T-cell (primary cell): ENCODE results near the gene JMJD6. TPM values are rescaled to one million over a fixed set of nuclear protein-coding genes. Genes with fewer than 3 reads are reported as not detected.
A peak's percentile ranks its signal among the peaks of the same experiment; 100 is the strongest.

Experiments used
- ATAC-seq, 4 experiments: fragments of 200-7000 bp in 3 of 4; fragments of 150-1000 bp in 1 of 4; cut with Tn5 transposase; replicated peaks in 1 of 4; 1 replicate in 3 of 4; 2 replicates in 1 of 4; pipeline ENCODE4 v1.10.0; 2021; ENCODE audit warnings: moderate library complexity in 3 of 4, mild to moderate bottlenecking in 2 of 4, moderate number of reproducible peaks in 1 of 4
- CTCF ChIA-PET, 2 donors: fragments of 300-600 bp; sonication (Branson Sonifier 250); formaldehyde crosslinking; loops; one replicate each; lab custom pipeline; 2022; ENCODE audit warnings: antibody characterized with exemption in 2 of 2; lab: Charles Lee
- POLR2A ChIA-PET, 2 donors: fragments of 300-600 bp; sonication (Branson Sonifier 250); formaldehyde crosslinking; loops; one replicate each; lab custom pipeline; 2022; ENCODE audit warnings: antibody characterized with exemption in 2 of 2; lab: Charles Lee
- DNase-seq, 35 experiments: peaks; one replicate each; pipeline versions ENCODE4 v3.0.0 to v3.0.0-alpha.2; 2013 to 2023
- H3K27ac ChIP-seq: one replicate; pipeline ENCODE4 v1.5.1; 2013; ENCODE audit warnings: low read length
- H3K27me3 ChIP-seq, 2 experiments: replicated peaks in 1 of 2; 1 replicate in 1 of 2; 2 replicates in 1 of 2; pipeline versions ENCODE4 v1.6.1 to v1.7.0; 2013; ENCODE audit warnings: low read length in 1 of 2, mixed read lengths in 1 of 2; ENCODE audit not compliant: control insufficient read depth in 2 of 2, insufficient read depth in 2 of 2; ENCODE audit errors: extremely low read depth in 1 of 2
- H3K36me3 ChIP-seq, 2 donors: 1 replicate in 1 of 2; 2 replicates in 1 of 2; pipeline versions ENCODE4 v1.6.1 to v1.7.0; 2013; ENCODE audit warnings: low read length in 1 of 2; ENCODE audit not compliant: control insufficient read depth in 2 of 2, insufficient read depth in 1 of 2; ENCODE audit errors: extremely low read depth in 1 of 2
- H3K4me1 ChIP-seq, 2 experiments: 1 replicate in 1 of 2; 2 replicates in 1 of 2; pipeline versions ENCODE4 v1.6.1 to v1.7.0; 2013; ENCODE audit warnings: low read length in 2 of 2, mixed read lengths in 1 of 2; ENCODE audit not compliant: insufficient read depth in 2 of 2, control insufficient read depth in 1 of 2; ENCODE audit errors: extremely low read depth in 1 of 2
- H3K4me3 ChIP-seq, 2 donors: 1 replicate in 1 of 2; 2 replicates in 1 of 2; pipeline versions ENCODE4 v1.5.1 to v1.7.0; 2013; ENCODE audit warnings: mild to moderate bottlenecking in 2 of 2, low read length in 1 of 2, moderate library complexity in 1 of 2; ENCODE audit not compliant: control insufficient read depth in 1 of 2; ENCODE audit errors: extremely low read depth in 1 of 2
- H3K9me3 ChIP-seq: 2 replicates; pipeline ENCODE4 v1.7.0; 2013
- H3K27ac Mint-ChIP-seq, 2 donors: one replicate each; pipeline ENCODE4 v1.8.0; 2020 to 2021; ENCODE audit warnings: mild to moderate bottlenecking in 2 of 2, mixed read lengths in 2 of 2
- H3K27me3 Mint-ChIP-seq, 2 donors: one replicate each; pipeline ENCODE4 v1.8.0; 2021 to 2022; ENCODE audit warnings: mixed read lengths in 2 of 2
- H3K36me3 Mint-ChIP-seq: one replicate; pipeline ENCODE4 v1.8.0; 2021; ENCODE audit warnings: mixed read lengths
- H3K4me1 Mint-ChIP-seq, 3 donors: one replicate each; pipeline ENCODE4 v1.8.0; 2020 to 2022; ENCODE audit warnings: mixed read lengths in 3 of 3, mild to moderate bottlenecking in 1 of 3
- H3K4me3 Mint-ChIP-seq, 3 donors: one replicate each; pipeline ENCODE4 v1.8.0; 2020 to 2022; ENCODE audit warnings: mild to moderate bottlenecking in 3 of 3, mixed read lengths in 3 of 3, moderate library complexity in 3 of 3
- H3K9me3 Mint-ChIP-seq, 3 donors: one replicate each; pipeline ENCODE4 v1.8.0; 2020 to 2022; ENCODE audit warnings: mixed read lengths in 3 of 3
- WGBS: methylation state at CpG from one replicate; pipeline ENCODE4 v1.1.5; 2013; ENCODE audit warnings: missing lambda C conversion rate; ENCODE audit not compliant: insufficient coverage; 5-methylcytosine and 5-hydroxymethylcytosine counted together
- total RNA-seq, 35 experiments: library from RNA in 6 of 35; stranded (reverse) in 6 of 35; fragments of 120-200 nt in 1 of 35; gene quantifications; one replicate each; pipeline versions ENCODE4 v1.2.1 to v1.2.4 and lab custom pipeline; 2013 to 2026

The JMJD6 gene
- total RNA-seq, 5 donors from 2014 or later (not counting 1 experiment from before 2014, with no cell fraction given) = 48.7 to 155 (median 56.6) TPM

DNA sequence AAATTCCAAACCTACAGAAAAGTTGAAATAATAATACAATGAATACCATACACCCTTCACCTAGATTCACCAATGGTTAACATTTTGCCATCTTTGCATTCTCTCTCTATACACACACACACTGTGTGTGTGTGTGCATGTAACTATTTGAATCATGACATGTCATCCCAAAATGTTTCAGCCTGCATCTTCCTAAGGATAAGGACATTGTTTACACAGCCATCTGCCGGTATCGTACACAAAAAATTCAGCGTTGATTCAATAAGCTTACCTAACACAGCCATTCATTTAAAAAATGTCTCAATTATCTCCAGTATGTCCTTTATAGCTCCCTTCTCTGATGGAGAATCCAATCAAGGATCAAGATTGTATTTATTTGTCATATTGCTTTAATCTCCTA is 19.6 kb downstream of the JMJD6 start:
- H3K27me3 Mint-ChIP-seq = no peaks in the 10 kb centered on the region
- POLR2A ChIA-PET = no interaction called here
- no peaks in the 10 kb centered on the region for H3K9me3 Mint-ChIP-seq
- no peaks in the 10 kb centered on the region for H3K9me3 ChIP-seq
- H3K36me3 ChIP-seq = no peaks in the 10 kb centered on the region
- peaks cover 0 to 9% of the 10 kb centered on the region in 2 experiments for H3K27me3 ChIP-seq
- WGBS = no CpG with 5 or more reads among the region's 3 CpGs
- CTCF ChIA-PET = no interaction called here
- H3K4me1 ChIP-seq = peaks cover 0 to 22% of the 10 kb centered on the region in 2 experiments
- no peak overlapping the region for H3K27ac ChIP-seq
- H3K27ac Mint-ChIP-seq = peak overlapping the region in 1 of 2 donors; percentile 34
- peaks cover 0 to 19% (median 15%) of the 10 kb centered on the region in 3 donors for H3K4me1 Mint-ChIP-seq
- H3K4me3 Mint-ChIP-seq = no peak overlapping the region
- DNase-seq (no peak), ATAC-seq (no peak)
- H3K36me3 Mint-ChIP-seq = no peaks in the 10 kb centered on the region
- no peak overlapping the region for H3K4me3 ChIP-seq

DNA sequence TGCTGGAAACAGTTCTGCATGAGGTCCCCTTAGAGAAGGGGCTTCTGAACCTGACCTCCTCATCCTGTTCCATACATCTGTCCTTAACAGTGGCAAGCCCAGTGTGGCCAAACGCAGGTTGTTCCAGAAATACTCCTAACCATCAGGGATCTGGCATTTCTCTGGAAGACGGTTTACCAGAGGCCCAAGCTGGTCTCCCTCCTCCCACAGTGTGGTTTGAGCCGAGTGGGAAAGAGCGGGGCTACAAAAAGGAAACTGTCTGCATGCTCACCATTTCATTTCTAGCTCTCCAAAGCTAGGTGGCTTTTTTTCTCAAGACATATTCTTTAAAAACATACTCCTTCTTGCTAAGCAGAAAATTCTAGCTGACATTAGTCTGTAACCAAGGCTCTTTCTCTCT is 21.6 kb downstream of the JMJD6 start:
- Histone ChIP-seq H3K4me3 (no peak overlapping the region), H3K27me3 (peaks cover 0 to 4% of the 10 kb centered on the region in 2 experiments), H3K27ac (no peak overlapping the region), H3K36me3 (no peaks in the 10 kb centered on the region), H3K9me3 (no peaks in the 10 kb centered on the region), H3K4me1 (peaks cover 0 to 19% of the 10 kb centered on the region in 2 experiments)
- Mint-ChIP-seq H3K4me1 (peaks cover 0 to 11% (median 7%) of the 10 kb centered on the region in 3 donors), H3K9me3 (no peaks in the 10 kb centered on the region), H3K27ac (no peak overlapping the region), H3K36me3 (no peaks in the 10 kb centered on the region), H3K27me3 (no peaks in the 10 kb centered on the region), H3K4me3 (no peak overlapping the region)
- POLR2A ChIA-PET = interaction anchor here (0.6 to 0.7 kb wide), 2 partner anchors 11 to 814 kb away, joined by 4 to 8 read pairs; no protein-coding TSS in a partner anchor
- ATAC-seq = no peak
- no CpG with 5 or more reads among the region's 4 CpGs for WGBS
- no peak for DNase-seq
- CTCF ChIA-PET = interaction anchor here in 1 of 2 donors (0.6 kb wide), 2 partner anchors 10 to 187 kb away, joined by 4 to 8 read pairs; no protein-coding TSS in a partner anchor

DNA sequence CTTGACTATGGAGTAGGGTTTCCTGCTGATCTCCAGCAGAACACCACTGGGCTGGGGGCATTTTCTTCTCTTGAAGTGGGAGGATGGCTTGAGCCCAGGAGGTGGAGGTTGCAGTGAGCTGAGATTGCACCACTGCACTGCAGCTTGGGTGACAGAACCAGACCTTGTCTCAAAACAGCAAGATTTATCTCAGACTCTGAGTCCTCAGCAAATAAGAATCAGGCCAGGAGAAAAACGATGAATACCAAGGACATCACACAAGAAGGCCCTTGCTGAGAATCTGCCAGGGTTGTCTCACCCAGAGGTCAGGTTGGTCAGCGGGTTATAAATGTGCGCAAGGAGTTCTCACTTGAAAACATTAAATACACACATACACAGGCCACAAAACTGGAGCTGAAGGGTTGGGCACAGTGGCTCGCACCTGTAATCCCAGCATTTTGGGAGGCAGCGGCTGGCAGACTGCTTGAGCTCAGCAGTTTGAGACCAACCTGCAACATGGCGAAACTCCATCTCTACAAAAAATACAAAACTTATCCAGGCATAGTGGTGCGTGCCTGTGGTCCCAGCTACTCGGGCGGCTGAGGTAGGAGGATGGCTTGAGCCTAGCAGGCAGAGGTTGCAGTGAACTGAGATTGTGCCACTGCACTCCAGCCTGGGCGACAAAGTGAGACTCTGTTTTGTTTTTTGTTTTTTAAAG is 23.3 kb downstream of the JMJD6 start:
- Histone ChIP-seq H3K9me3 (no peaks in the 10 kb centered on the region), H3K27ac (no peak overlapping the region), H3K4me1 (peaks cover 0 to 19% of the 10 kb centered on the region in 2 experiments), H3K4me3 (no peak overlapping the region), H3K27me3 (peaks cover 0 to under 1% of the 10 kb centered on the region in 2 experiments), H3K36me3 (no peaks in the 10 kb centered on the region)
- ATAC-seq = no peak
- Mint-ChIP-seq H3K27ac (no peak overlapping the region), H3K27me3 (no peaks in the 10 kb centered on the region), H3K4me1 (peaks cover 0 to 6% (median 0%) of the 10 kb centered on the region in 3 donors), H3K9me3 (no peaks in the 10 kb centered on the region), H3K4me3 (no peak overlapping the region), H3K36me3 (no peaks in the 10 kb centered on the region)
- ChIA-PET POLR2A (no interaction called here), CTCF (interaction anchor here in 1 of 2 donors (0.7 kb wide), 1 partner anchor 96 kb away, joined by 3 read pairs; no protein-coding TSS in a partner anchor)
- 100% methylated on average over 5 of the region's 10 CpGs for WGBS
- DNase-seq = no peak

DNA sequence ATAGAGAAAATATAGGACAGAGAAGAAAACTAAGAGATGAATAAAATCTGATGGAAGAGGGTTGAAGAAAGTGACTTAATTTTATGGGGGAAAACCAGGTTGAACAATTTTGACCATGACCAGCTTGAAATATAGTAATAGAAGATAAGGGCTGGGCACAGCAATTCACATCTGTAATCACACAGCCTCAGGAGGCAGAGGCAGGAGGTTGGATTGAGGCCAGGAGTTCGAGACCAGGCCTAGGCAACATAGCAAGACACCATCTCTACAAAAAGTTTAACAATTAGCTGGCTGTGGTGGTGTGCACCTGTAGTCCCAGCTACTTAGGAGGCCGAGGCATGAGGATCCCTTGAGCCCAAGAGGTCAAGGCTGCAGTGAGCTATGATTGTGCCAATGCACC is 24.3 kb downstream of the JMJD6 start:
- Mint-ChIP-seq H3K9me3 (no peaks in the 10 kb centered on the region), H3K4me3 (no peak overlapping the region), H3K4me1 (peaks cover 0 to 6% (median 0%) of the 10 kb centered on the region in 3 donors), H3K27ac (no peak overlapping the region), H3K27me3 (no peaks in the 10 kb centered on the region), H3K36me3 (no peaks in the 10 kb centered on the region)
- DNase-seq (no peak), ATAC-seq (no peak)
- Histone ChIP-seq H3K4me1 (peaks cover 0 to 21% of the 10 kb centered on the region in 2 experiments), H3K27ac (no peak overlapping the region), H3K36me3 (no peaks in the 10 kb centered on the region), H3K27me3 (peaks cover 0 to 5% of the 10 kb centered on the region in 2 experiments), H3K4me3 (no peak overlapping the region), H3K9me3 (no peaks in the 10 kb centered on the region)
- ChIA-PET POLR2A (interaction anchor here in 1 of 2 donors (0.6 kb wide), 1 partner anchor 26 kb away, joined by 4 read pairs; no protein-coding TSS in a partner anchor), CTCF (no interaction called here)
- no CpG with 5 or more reads among the region's 2 CpGs for WGBS

DNA sequence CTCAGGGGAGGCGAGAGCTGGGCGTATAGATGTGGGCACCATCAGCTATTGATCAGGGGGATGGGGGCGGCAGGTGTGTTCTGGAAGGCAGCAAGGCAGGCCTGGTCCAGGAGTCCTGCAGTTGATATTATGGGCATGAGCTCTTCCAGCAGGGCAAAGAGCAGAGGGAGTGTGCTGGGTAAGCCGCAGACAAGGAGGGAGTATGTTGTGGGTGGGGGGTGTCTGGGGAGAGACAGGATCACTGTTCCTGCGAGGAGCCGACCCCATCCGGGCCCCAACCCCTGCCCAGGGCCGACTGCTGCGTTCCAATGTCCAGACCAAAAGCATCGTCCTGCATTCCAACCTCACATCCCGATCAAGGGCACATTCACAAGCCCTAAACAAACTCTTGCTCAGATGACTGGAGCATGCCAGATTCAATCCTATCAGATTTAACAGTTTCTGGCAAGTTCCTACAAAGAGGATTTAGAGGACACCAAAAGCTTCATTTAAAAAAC is 24.9 kb downstream of the JMJD6 start:
- CTCF ChIA-PET = no interaction called here
- ATAC-seq (no peak), DNase-seq (no peak)
- no peaks in the 10 kb centered on the region for H3K9me3 ChIP-seq
- H3K4me3 Mint-ChIP-seq = no peak overlapping the region
- 90% methylated on average over 10 of the region's 11 CpGs for WGBS
- POLR2A ChIA-PET = interaction anchor here in 1 of 2 donors (0.6 kb wide), 1 partner anchor 27 kb away, joined by 4 read pairs; no protein-coding TSS in a partner anchor
- H3K36me3 ChIP-seq = no peaks in the 10 kb centered on the region
- no peaks in the 10 kb centered on the region for H3K27me3 Mint-ChIP-seq
- H3K4me1 ChIP-seq = peaks cover 0 to 26% of the 10 kb centered on the region in 2 experiments
- no peak overlapping the region for H3K27ac Mint-ChIP-seq
- no peak overlapping the region for H3K27ac ChIP-seq
- no peaks in the 10 kb centered on the region for H3K9me3 Mint-ChIP-seq
- H3K4me1 Mint-ChIP-seq = peaks cover 0 to 12% (median 0%) of the 10 kb centered on the region in 3 donors
- no peak overlapping the region for H3K4me3 ChIP-seq
- no peaks in the 10 kb centered on the region for H3K36me3 Mint-ChIP-seq
- peaks cover 0 to 5% of the 10 kb centered on the region in 2 experiments for H3K27me3 ChIP-seq

DNA sequence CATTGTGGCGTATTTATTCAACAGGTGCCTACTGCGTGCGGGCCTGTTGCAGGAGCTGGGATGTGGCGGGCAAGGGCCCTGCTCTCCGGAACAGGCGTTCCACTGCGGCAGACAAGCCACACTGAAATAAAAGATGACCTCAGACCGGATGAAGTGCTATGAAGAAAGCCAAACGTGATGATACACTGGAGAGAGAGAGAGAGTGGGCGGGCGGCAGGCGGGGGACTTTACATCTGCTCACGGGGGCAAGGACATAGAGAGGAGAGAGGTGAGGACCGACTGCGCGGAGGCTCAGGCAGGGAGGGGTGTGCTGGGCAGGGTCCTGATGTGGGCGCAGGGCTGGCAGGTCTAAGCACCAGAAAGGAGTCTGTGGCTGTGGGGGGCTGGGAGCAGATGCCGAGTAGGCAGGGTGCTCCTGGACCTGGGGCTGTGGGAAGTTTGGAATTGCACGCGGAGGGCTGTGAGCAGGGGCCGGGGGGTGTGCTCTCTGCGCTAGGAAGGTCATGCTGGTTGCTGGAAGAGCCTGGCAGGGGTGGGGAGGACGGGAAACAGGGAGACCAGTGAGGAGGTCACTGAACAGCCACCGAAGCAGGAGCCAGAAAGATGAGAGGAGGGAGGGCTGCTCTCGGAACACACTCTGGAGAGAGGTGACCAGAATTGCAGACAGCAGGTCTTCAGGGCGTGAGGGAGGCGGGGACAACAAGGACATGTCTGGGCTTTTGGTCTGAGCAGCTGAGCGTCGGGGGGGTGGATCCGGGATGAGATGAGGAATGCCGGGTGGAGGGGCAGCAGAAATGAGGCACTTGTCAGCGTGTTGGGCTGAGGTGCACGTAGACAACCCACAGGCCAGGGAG is 25.6 kb downstream of the JMJD6 start:
- ATAC-seq (peak in 3 of 4 experiments; percentile 47 to 71 (median 51)), DNase-seq (peak in 6 of 35 experiments; percentile 7 to 50 (median 23))
- H3K4me3 Mint-ChIP-seq = no peak overlapping the region
- Histone ChIP-seq H3K4me1 (peaks cover 0 to 32% of the 10 kb centered on the region in 2 experiments), H3K27ac (peak overlapping the region; percentile 55), H3K27me3 (peaks cover 0 to 5% of the 10 kb centered on the region in 2 experiments), H3K9me3 (no peaks in the 10 kb centered on the region), H3K4me3 (no peak overlapping the region), H3K36me3 (no peaks in the 10 kb centered on the region)
- no peaks in the 10 kb centered on the region for H3K9me3 Mint-ChIP-seq
- peaks cover 0 to 13% (median 0%) of the 10 kb centered on the region in 3 donors for H3K4me1 Mint-ChIP-seq
- ChIA-PET POLR2A (interaction anchor here in 1 of 2 donors (0.7 kb wide), 1 partner anchor 14 kb away, joined by 3 read pairs; no protein-coding TSS in a partner anchor), CTCF (no interaction called here)
- no peaks in the 10 kb centered on the region for H3K36me3 Mint-ChIP-seq
- H3K27me3 Mint-ChIP-seq = no peaks in the 10 kb centered on the region
- 88% methylated on average over 32 of the region's 33 CpGs for WGBS
- peak overlapping the region in 1 of 2 donors; percentile 64 for H3K27ac Mint-ChIP-seq
